ENCODE data around the gene RBM43.

GRCh38 chr2:151251012-151251411, 10.7 kb downstream of the RBM43 start:
- TF ChIP-seq CTCF (IDR thresholded peaks at IDR 0.05) (no peak), POLR2A (IDR thresholded peaks at IDR 0.05) (no peak), POLR2AphosphoS5 (IDR thresholded peaks at IDR 0.05) (no peak)
